Common myeloid progenitor, CD34-positive (primary cell): Measurements from ENCODE around the gene CTSK.
"Not testable (repeated sequence)": the region's sequence is repeated elsewhere in the genome, so short reads cannot be mapped to it uniquely, and the experiment has no call there.

Experiments used
- CTCF ChIA-PET: fragments of 350-600 bp; sonication (Branson Sonifier 250); formaldehyde crosslinking; loops from one replicate; lab custom pipeline; 2021; ENCODE audit warnings: antibody characterized with exemption; lab: Charles Lee
- POLR2A ChIA-PET: fragments of 350-600 bp; sonication (Branson Sonifier 250); formaldehyde crosslinking; loops from one replicate; lab custom pipeline; 2021; ENCODE audit warnings: antibody characterized with exemption; lab: Charles Lee
- DNase-seq, 3 donors: peaks; one replicate each; pipeline versions ENCODE4 v3.0.0 to v3.0.0-alpha.2; 2013
- H3K27ac ChIP-seq, 2 experiments: 1 replicate in 1 of 2; 2 replicates in 1 of 2; pipeline ENCODE4 v1.7.0; 2013; ENCODE audit warnings: inconsistent platforms in 2 of 2, low read length in 2 of 2, mild to moderate bottlenecking in 2 of 2, low read depth in 1 of 2, moderate library complexity in 1 of 2; ENCODE audit not compliant: severe bottlenecking in 2 of 2, insufficient read depth in 1 of 2, poor library complexity in 1 of 2
- H3K27me3 ChIP-seq, 5 experiments: replicated peaks in 2 of 5; 1 replicate in 3 of 5; 2 replicates in 2 of 5; pipeline versions ENCODE4 v1.6.1 to v1.7.0; 2013; ENCODE audit warnings: low read length in 4 of 5, mild to moderate bottlenecking in 2 of 5, moderate library complexity in 2 of 5, inconsistent platforms in 1 of 5; ENCODE audit not compliant: insufficient read depth in 5 of 5, control insufficient read depth in 4 of 5
- H3K36me3 ChIP-seq, 4 experiments: 1 replicate in 2 of 4; 2 replicates in 2 of 4; pipeline versions ENCODE4 v1.6.1 to v1.7.0; 2013; ENCODE audit warnings: low read length in 3 of 4, control low read depth in 1 of 4, mild to moderate bottlenecking in 1 of 4; ENCODE audit not compliant: control insufficient read depth in 4 of 4, insufficient read depth in 4 of 4
- H3K4me1 ChIP-seq, 4 experiments: 1 replicate in 3 of 4; 2 replicates in 1 of 4; pipeline versions ENCODE4 v1.6.1 to v1.7.1; 2013; ENCODE audit warnings: low read length in 3 of 4, mild to moderate bottlenecking in 3 of 4, control low read depth in 1 of 4, inconsistent platforms in 1 of 4, moderate library complexity in 1 of 4; ENCODE audit not compliant: control insufficient read depth in 4 of 4, insufficient read depth in 4 of 4; ENCODE audit errors: control extremely low read depth in 1 of 4
- H3K4me3 ChIP-seq, 7 experiments: 1 replicate in 4 of 7; 2 replicates in 3 of 7; pipeline versions ENCODE4 v1.5.1 to v1.7.0; 2013; ENCODE audit warnings: mild to moderate bottlenecking in 7 of 7, low read length in 6 of 7, moderate library complexity in 6 of 7, inconsistent platforms in 2 of 7, low read depth in 2 of 7, control low read depth in 1 of 7; ENCODE audit not compliant: insufficient read depth in 4 of 7, control insufficient read depth in 1 of 7; ENCODE audit errors: extremely low read depth in 1 of 7
- H3K9me3 ChIP-seq, 5 experiments: 1 replicate in 4 of 5; 2 replicates in 1 of 5; pipeline versions ENCODE4 v1.6.1 to v1.7.1; 2013; ENCODE audit warnings: low read length in 4 of 5, mild to moderate bottlenecking in 2 of 5, inconsistent platforms in 1 of 5, low read depth in 1 of 5, moderate library complexity in 1 of 5; ENCODE audit not compliant: control insufficient read depth in 4 of 5, insufficient read depth in 2 of 5; ENCODE audit errors: control extremely low read depth in 1 of 5
- WGBS: methylation state at CpG from one replicate; pipeline ENCODE4 v1.1.5; 2013; ENCODE audit not compliant: insufficient coverage; 5-methylcytosine and 5-hydroxymethylcytosine counted together

Gene CTSK

GRCh38 chr1:150778409-150778808 lies 29.7 kb downstream of the CTSK start:
- POLR2A ChIA-PET, result no interaction called here
- CTCF ChIA-PET, result interaction anchor here (1.0 kb wide), 1 partner anchor 9 kb away, joined by 4 read pairs; no protein-coding TSS in a partner anchor
- H3K27me3 ChIP-seq, result no peaks in the 10 kb centered on the region

GRCh38 chr1:150777544-150777943 lies 30.5 kb downstream of the CTSK start:
- H3K27ac ChIP-seq, result no peak overlapping the region
- H3K9me3 ChIP-seq, result no peaks in the 10 kb centered on the region
- 50% methylated on average over 2 of the region's 2 CpGs for WGBS
- H3K27me3 ChIP-seq, result no peaks in the 10 kb centered on the region
- no peak for DNase-seq
- H3K4me3 ChIP-seq, result no peak overlapping the region
- ChIA-PET POLR2A (no interaction called here), CTCF (no interaction called here)
- H3K36me3 ChIP-seq, result no peaks in the 10 kb centered on the region
- H3K4me1 ChIP-seq, result peaks cover 0 to 7% (median 1%) of the 10 kb centered on the region in 4 experiments

More at GRCh38 chr1:150778409-150778808, 29.7 kb downstream of the CTSK start:
- H3K4me3 ChIP-seq, result no peak overlapping the region
- no peak overlapping the region for H3K27ac ChIP-seq
- no peak for DNase-seq
- peaks cover 0 to 7% (median 1%) of the 10 kb centered on the region in 4 experiments for H3K4me1 ChIP-seq
- no peaks in the 10 kb centered on the region for H3K36me3 ChIP-seq
- no peaks in the 10 kb centered on the region for H3K9me3 ChIP-seq
- no CpG with 5 or more reads among the region's 1 CpG for WGBS

GRCh38 chr1:150775931-150776505 lies 32.0 kb downstream of the CTSK start:
- POLR2A ChIA-PET, H3K36me3 ChIP-seq, DNase-seq, H3K4me3 ChIP-seq, H3K9me3 ChIP-seq, CTCF ChIA-PET, H3K27me3 ChIP-seq, H3K27ac ChIP-seq: not testable (repeated sequence)
- 98% methylated on average over 9 of the region's 13 CpGs for WGBS
- H3K4me1 ChIP-seq, result peaks cover 0 to 10% (median 2%) of the 10 kb centered on the region in 4 experiments

DNA sequence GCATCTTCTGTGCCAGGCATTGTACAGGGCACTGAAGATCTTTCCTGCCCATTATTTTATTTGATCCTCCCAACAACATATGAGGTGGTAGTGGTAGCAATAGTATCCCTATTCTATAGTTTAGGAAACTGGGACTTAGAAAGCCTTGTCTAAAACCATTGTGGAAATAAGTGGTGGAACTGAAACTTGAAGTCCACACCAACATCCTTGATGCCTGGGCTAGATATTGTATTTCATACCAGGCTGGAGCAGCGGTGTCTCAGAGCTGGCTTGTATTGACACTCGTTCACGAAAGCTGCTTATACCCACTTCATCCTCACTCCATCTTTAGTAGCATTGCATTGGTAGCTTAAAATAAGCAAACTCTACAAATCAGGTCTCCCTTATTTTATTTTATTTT lies 32.8 kb downstream of the CTSK start:
- no peaks in the 10 kb centered on the region for H3K36me3 ChIP-seq
- H3K9me3 ChIP-seq, result no peaks in the 10 kb centered on the region
- H3K27me3 ChIP-seq, result no peaks in the 10 kb centered on the region
- no peak overlapping the region for H3K4me3 ChIP-seq
- no peak overlapping the region for H3K27ac ChIP-seq
- no peak for DNase-seq
- peaks cover 0 to 15% (median 5%) of the 10 kb centered on the region in 4 experiments for H3K4me1 ChIP-seq
- POLR2A ChIA-PET, result no interaction called here
- WGBS, result 100% methylated on average over 1 of the region's 3 CpGs
- CTCF ChIA-PET, result no interaction called here

- Histone ChIP-seq H3K9me3 (no peaks in the 10 kb centered on the region), H3K27me3 (no peaks in the 10 kb centered on the region), H3K27ac (no peak overlapping the region), H3K4me1 (peaks cover 0 to 9% (median 4%) of the 10 kb centered on the region in 4 experiments), H3K4me3 (no peak overlapping the region), H3K36me3 (no peaks in the 10 kb centered on the region)
- ChIA-PET POLR2A (no interaction called here), CTCF (no interaction called here)
- WGBS, result 95% methylated on average over 2 of the region's 4 CpGs
- DNase-seq, result no peak
Measured at GRCh38 chr1:150772326-150772725, 35.7 kb downstream of the CTSK start.

DNA sequence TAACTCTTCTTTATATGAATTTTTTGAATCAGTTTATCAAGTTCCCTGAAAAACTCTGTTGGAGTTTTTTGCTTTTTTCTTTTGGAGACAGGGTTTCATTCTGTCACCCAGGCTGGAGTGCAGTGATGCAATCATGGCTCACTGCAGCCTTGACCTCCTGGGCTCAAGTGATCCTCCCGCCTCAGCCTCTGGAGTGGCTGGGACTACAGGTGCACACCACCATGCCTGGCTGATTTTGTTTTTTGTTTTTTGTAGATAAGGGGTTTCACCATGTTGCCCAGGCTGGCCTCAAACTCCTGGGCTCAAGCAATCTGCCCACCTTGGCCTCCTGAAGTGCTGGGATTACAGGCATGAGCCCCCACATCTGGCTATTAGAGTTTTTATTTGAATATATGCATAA lies 40.4 kb downstream of the CTSK start:
- H3K36me3 ChIP-seq, H3K4me3 ChIP-seq, H3K9me3 ChIP-seq, POLR2A ChIA-PET, H3K27me3 ChIP-seq, DNase-seq, CTCF ChIA-PET, H3K27ac ChIP-seq: not testable (repeated sequence)
- peaks cover 16 to 26% (median 20%) of the 10 kb centered on the region in 4 experiments for H3K4me1 ChIP-seq
- 0% methylated on average over 1 of the region's 1 CpG for WGBS

- H3K9me3 ChIP-seq, H3K36me3 ChIP-seq, H3K27me3 ChIP-seq: not testable (repeated sequence)
- 43% methylated on average over 1 of the region's 1 CpG for WGBS
- ChIA-PET POLR2A (interaction anchor here (0.6 kb wide), 1 partner anchor 188 kb away, joined by 4 read pairs; no protein-coding TSS in a partner anchor), CTCF (interaction anchor here (1.2 to 1.3 kb wide), 2 partner anchors 22 to 69 kb away, joined by 4 read pairs; partner anchors contain the start of gene GOLPH3L)
- Histone ChIP-seq H3K4me1 (peaks cover 14 to 28% (median 19%) of the 10 kb centered on the region in 4 experiments), H3K27ac (peak overlapping the region; percentile 90 to 98), H3K4me3 (peak overlapping the region in 6 of 7 experiments; percentile 76 to 98 (median 79))
- peak in 1 of 3 donors; percentile 25 for DNase-seq
Measured at GRCh38 chr1:150765977-150766301, 42.1 kb downstream of the CTSK start.
